Thyroid gland (tissue), 4 donors: ENCODE results near the gene FTL. TPM values are rescaled to one million over a fixed set of nuclear protein-coding genes. Genes with fewer than 3 reads are reported as not detected.

ENCODE experiments used
- DNase-seq, 2 donors: peaks; one replicate each; pipeline ENCODE4 v3.0.0-alpha.2; 2019
- H3K27ac ChIP-seq, 3 donors: fragments of 200-600 bp; sonication (generic); 1 replicate in 2 of 3; 2 replicates in 1 of 3; pipeline ENCODE4 v1.5.1; 2016 to 2019; ENCODE audit warnings: mild to moderate bottlenecking in 1 of 3, moderate library complexity in 1 of 3
- H3K27me3 ChIP-seq: fragments of 200-600 bp; sonication (generic); one replicate; pipeline ENCODE4 v1.5.1; 2019
- H3K36me3 ChIP-seq, 2 donors: fragments of 200-600 bp; sonication (generic); one replicate each; pipeline ENCODE4 v1.5.1; 2016 to 2019
- H3K4me1 ChIP-seq, 2 donors: fragments of 200-600 bp; sonication (generic); one replicate each; pipeline ENCODE4 v1.5.1; 2017 to 2019
- H3K4me3 ChIP-seq, 3 donors: fragments of 200-600 bp; sonication (generic); replicated peaks in 1 of 3; 1 replicate in 2 of 3; 2 replicates in 1 of 3; pipeline ENCODE4 v1.5.1; 2016; ENCODE audit warnings: mild to moderate bottlenecking in 1 of 3
- H3K9me3 ChIP-seq: fragments of 200-600 bp; sonication (generic); one replicate; pipeline ENCODE4 v1.5.1; 2017
- POLR2A ChIP-seq, 2 donors: fragments of 450-650 bp; IDR thresholded peaks; one replicate each; pipeline ENCODE4 v1.6.1; 2017; ENCODE audit warnings: antibody characterized with exemption in 2 of 2, mild to moderate bottlenecking in 2 of 2, moderate library complexity in 1 of 2
- WGBS, 2 donors: methylation state at CpG; one replicate each; pipeline ENCODE4 v1.1.5; 2017; 5-methylcytosine and 5-hydroxymethylcytosine counted together
- intact Hi-C: fragments of 100-400 bp; cut with DNase I; formaldehyde crosslinking; loops from one replicate; pipeline ENCODE4 v1.15.1; 2023
- total RNA-seq, 4 donors: library from RNA; depleted of rRNA; stranded (reverse); fragments of >200 nt; gene quantifications; one replicate each; pipeline ENCODE4 v1.2.3, GENCODE V29; 2016
- TF ChIP-seq, protein P1 (sequence below), 6 experiments: fragments of 200-600 bp in 3 of 6; fragments of 450-650 bp in 3 of 6; sonication (generic) in 3 of 6; IDR thresholded peaks; one replicate each; pipeline ENCODE4 v1.5.1; 2016 to 2019; ENCODE audit warnings: antibody characterized with exemption in 6 of 6, mild to moderate bottlenecking in 2 of 6, inconsistent platforms in 1 of 6, moderate library complexity in 1 of 6

Gene FTL
- total RNA-seq, 4 donors from 2014 or later, result 5,748 to 12,335 (median 7,175) TPM

GRCh38 chr19:48962029-48962848, 2.9 kb upstream of the FTL start:
- intact Hi-C loops, result no loop called here
- no peaks in the 10 kb centered on the region for H3K27me3 ChIP-seq
- peaks cover 28 to 36% of the 10 kb centered on the region in 2 donors for H3K4me1 ChIP-seq
- WGBS, 2 donors, result 65 to 70% methylated on average over 22 of the region's 22 CpGs
- H3K27ac ChIP-seq, result peak overlapping the region; percentile 65 to 97 (median 87)
- no peaks in the 10 kb centered on the region for H3K9me3 ChIP-seq
- peaks cover 10 to 17% of the 10 kb centered on the region in 2 donors for H3K36me3 ChIP-seq
- peak; percentile 63 to 78 for DNase-seq
- H3K4me3 ChIP-seq, result no peak overlapping the region
- TF ChIP-seq, protein P1, sequence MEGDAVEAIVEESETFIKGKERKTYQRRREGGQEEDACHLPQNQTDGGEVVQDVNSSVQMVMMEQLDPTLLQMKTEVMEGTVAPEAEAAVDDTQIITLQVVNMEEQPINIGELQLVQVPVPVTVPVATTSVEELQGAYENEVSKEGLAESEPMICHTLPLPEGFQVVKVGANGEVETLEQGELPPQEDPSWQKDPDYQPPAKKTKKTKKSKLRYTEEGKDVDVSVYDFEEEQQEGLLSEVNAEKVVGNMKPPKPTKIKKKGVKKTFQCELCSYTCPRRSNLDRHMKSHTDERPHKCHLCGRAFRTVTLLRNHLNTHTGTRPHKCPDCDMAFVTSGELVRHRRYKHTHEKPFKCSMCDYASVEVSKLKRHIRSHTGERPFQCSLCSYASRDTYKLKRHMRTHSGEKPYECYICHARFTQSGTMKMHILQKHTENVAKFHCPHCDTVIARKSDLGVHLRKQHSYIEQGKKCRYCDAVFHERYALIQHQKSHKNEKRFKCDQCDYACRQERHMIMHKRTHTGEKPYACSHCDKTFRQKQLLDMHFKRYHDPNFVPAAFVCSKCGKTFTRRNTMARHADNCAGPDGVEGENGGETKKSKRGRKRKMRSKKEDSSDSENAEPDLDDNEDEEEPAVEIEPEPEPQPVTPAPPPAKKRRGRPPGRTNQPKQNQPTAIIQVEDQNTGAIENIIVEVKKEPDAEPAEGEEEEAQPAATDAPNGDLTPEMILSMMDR (IDR thresholded peaks at IDR 0.05), result no peak
- TF ChIP-seq POLR2A (IDR thresholded peaks at IDR 0.05), result peak in 1 of 2 donors; percentile 33

DNA sequence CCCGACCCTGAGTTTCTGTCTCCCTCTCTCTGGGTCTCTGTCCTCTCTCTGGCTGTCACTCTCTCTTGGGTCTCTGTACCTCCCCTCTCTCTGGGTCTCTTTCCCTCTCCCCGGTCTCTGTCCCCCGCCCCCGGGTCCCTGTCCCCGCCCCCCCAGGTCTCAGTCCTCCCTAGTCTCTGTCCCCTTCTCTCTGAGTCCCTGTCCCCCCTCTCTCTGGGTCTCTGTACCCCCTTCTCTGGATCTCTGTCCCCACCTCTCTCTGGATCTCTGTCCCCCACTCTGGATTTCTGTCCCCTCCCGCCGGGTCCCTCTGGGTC, 2.3 kb upstream of the FTL start:
- H3K36me3 ChIP-seq, result peaks cover 10 to 17% of the 10 kb centered on the region in 2 donors
- no peaks in the 10 kb centered on the region for H3K27me3 ChIP-seq
- no peak overlapping the region for H3K4me3 ChIP-seq
- no peak for DNase-seq
- peaks cover 33 to 42% of the 10 kb centered on the region in 2 donors for H3K4me1 ChIP-seq
- intact Hi-C loops, result no loop called here
- peak overlapping the region; percentile 65 to 97 (median 87) for H3K27ac ChIP-seq
- WGBS, 2 donors, result 62 to 63% methylated on average over 6 to 7 of the region's 7 CpGs
- H3K9me3 ChIP-seq, result no peaks in the 10 kb centered on the region
- TF ChIP-seq POLR2A (IDR thresholded peaks at IDR 0.05), result no peak
- TF ChIP-seq, protein P1 (IDR thresholded peaks at IDR 0.05), result no peak

GRCh38 chr19:48963371-48964204, 1.5 kb upstream of the FTL start:
- peak; percentile 74 to 76 for DNase-seq
- Histone ChIP-seq H3K27ac (peak overlapping the region; percentile 87 to 97 (median 92)), H3K4me3 (peak overlapping the region in 1 of 3 donors; percentile 95), H3K36me3 (peaks cover 10 to 17% of the 10 kb centered on the region in 2 donors), H3K9me3 (no peaks in the 10 kb centered on the region), H3K27me3 (no peaks in the 10 kb centered on the region), H3K4me1 (peaks cover 41 to 50% of the 10 kb centered on the region in 2 donors)
- WGBS, 2 donors, result 34% methylated on average over 10 of the region's 28 CpGs
- intact Hi-C loops, result no loop called here
- TF ChIP-seq POLR2A (IDR thresholded peaks at IDR 0.05), result peak in 1 of 2 donors; percentile 57
- TF ChIP-seq, protein P1 (IDR thresholded peaks at IDR 0.05), result no peak

DNA sequence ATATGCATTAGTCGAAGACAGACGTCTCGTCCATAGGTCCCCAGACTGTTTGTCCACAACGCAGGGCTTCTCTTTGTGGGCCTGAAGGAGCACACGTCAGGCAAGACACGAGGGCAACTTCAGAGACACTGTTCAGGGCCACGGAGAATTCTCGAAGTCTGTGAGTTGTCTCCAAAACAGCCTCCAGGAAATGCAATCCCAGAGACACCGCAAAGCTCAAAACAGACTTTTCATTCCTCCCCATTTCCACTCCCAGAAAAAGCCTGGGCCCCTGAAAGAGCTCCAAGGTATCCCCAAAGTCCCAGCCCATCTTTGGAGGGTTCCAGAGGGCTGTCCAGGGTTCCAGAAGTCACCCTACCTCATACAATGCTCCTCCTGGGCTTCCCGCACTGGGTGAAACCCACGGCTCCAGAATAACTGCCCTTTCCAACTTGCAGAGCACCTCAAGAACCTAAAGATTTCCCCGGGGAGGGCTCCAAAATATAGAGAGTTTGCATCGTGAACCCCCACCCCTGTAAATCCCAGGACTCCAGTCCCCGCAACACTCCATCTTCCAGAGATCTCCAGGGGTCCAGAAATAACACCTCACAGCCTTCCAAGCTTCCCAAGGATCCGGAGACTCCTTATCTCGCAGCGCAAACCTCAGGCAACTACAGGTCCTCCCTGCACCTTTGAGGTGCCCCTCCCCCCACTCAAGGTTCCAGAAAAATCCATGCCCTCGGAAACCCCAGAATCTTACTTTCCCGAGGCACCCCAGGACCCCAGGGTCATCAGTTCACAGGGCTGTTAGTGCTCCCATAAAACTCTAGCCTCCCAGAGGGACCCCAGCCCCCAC, 687 bp upstream of the FTL start:
- no peaks in the 10 kb centered on the region for H3K27me3 ChIP-seq
- 46 to 47% methylated on average over 11 to 18 of the region's 19 CpGs for WGBS, 2 donors
- intact Hi-C loops, result no loop called here
- no peak for TF ChIP-seq POLR2A (IDR thresholded peaks at IDR 0.05)
- TF ChIP-seq, protein P1 (IDR thresholded peaks at IDR 0.05), result no peak
- H3K4me1 ChIP-seq, result peaks cover 44 to 54% of the 10 kb centered on the region in 2 donors
- peak overlapping the region; percentile 87 to 97 (median 92) for H3K27ac ChIP-seq
- no peak for DNase-seq
- peaks cover 10 to 17% of the 10 kb centered on the region in 2 donors for H3K36me3 ChIP-seq
- H3K4me3 ChIP-seq, result peak overlapping the region in 2 of 3 donors; percentile 4 to 95
- H3K9me3 ChIP-seq, result no peaks in the 10 kb centered on the region
